Kasumi-1 (cell line): ENCODE data around the gene DUS3L.
"Not testable (repeated sequence)": the region's sequence is repeated elsewhere in the genome, so short reads cannot be mapped to it uniquely, and the experiment has no call there.

Source experiments
- DNase-seq, 2 experiments: peaks; one replicate each; lab custom pipeline; 2025; lab: John Stamatoyannopoulos, UW

The DUS3L gene

DNA sequence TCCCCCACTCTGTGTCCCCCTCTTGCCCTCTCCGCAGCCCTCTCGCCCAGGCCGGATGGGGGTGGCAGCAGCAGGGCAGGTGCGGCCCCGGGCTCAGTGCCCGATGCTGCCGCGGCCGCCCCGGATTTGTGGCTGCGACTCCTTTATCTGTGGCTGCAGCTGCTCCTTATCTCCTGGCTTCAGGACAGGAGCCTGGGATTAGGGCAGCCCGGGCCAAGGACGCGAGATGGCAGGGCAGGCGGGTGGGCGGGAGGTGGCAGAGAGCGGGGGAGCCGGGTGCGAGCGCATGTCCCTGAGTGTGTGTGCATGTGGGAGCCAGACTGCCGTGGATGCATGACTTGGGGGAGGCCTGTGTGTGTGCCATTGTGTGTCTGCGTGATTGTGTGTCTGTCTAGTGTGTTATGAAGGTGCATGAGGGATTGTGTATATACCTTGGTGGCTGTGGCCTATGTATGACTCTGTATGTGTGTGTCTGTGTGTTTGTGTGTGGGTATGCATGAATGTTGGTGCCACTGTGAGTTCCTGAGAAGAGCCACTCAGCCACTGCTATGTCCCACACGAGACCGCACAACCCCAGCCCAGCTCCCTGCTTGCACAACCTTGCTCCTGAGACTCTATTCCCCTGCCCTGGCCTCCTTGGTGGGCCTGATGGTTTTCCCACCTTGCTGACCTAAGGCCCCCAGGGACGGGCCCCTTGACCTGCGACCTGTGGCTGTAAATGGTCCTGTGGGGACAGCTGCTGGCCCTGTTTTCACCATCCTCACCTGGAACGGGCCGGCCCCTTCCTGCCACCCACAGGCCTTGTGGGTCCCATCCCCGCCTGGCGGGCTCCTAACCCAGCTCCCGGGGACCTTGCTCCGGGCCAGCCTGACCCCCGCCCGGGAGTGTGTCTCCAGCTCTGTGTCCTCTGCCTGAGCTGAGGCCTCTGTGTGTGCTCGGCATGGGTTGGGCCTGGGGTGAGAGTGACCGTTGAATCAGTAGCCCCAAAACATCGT is 8.6 kb upstream of the DUS3L start:
- no peak for DNase-seq

DNA sequence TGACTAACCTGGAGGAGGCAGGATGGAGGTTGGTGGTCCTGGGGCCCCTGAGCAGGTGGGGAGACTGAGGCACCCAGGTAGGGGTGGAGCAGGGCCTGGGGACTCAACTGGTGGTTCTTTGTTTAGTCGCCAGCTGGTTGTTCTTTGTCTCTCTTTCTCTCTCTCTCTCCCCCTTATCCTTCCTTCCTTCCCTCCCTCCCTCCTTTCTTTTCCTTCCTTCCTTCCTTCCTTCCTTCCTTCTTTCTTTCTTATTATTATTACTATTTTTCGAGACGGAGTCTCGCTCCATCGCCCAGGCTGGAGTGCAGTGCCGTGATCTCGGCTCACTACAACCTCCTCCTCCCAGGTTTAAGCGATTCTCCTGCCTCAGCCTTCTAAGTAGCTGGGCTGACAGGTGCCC is 7.3 kb upstream of the DUS3L start:
- no peak for DNase-seq

DNA sequence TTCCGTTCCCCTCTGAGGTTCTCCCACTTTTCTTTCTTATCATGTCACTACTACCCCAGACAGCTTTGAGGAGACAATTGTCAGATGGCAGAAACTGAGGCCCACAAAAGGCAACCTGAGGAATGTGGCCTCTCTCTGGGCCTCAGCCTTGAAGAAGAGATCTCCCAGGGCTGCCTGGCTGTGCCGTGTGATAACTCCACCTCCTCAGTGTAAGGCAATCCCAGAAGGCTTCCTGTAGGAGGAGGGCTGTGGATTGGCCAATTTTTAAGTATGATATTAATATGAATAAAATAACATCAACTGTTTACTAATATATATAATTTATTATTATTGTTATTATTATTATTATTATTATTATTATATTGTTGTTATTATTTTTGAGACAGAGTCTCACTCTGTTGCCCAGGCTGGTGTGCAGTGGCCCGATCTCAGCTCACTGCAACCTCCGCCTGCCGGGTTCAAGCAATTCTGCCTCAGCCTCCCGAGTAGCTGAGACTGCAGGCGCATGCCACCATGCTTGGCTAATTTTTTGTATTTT is 4.5 kb upstream of the DUS3L start:
- DNase-seq: no peak

GRCh38 chr19:5793188-5793587 is 2.2 kb upstream of the DUS3L start:
- DNase-seq: no peak

DNA sequence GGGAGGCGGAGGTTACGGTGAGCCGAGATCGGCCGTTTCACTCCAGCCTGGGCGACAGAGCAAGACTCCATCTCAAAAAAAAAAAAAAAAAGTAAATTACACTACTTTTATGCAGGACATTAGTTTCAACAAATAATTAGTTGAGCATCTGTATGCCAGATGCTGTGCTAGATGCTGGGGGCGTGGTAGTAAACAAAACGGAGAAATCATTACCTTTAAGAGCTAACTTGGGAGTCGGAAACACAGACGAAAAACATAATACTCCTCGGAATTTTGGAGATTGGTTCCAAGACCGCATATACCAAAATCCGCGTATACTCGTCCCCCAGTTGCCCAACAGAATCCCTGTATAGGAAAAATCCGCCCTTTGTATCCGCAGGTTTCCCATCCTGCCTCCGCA is 1.3 kb upstream of the DUS3L start:
- no peak for DNase-seq

DNA sequence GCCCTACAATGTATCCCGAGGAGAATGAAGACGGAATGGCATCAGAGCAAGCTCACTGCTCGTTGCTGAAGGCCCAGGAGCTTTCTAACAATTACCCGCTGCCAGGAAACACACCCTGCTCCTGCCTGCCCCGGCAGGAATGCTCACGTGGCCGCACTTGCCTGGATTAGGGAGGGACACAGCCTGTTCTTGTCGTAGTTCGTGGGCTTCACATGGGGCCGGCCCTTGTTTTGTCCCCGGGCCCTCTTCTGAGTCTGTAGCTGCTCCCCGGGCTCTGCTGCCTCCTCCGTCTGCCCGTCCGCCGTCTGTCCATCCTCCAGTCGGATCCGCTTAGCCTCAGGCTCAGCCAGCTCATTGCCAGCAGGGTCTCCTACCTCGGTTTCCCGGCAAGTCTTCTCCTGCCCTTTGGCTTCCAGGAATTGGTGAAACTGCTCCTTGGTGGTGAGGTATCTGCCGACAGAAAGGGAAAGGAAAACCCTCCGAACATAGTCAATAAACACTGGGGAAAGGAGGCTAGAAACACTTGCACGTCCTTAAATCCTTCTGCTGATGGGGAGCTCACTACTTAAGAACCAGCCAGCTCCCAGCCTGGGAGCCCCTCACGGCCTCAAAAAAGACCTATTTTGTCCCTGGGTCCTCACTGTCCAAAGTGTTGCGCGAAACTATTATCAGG is 941 bp downstream of the DUS3L start:
- DNase-seq: no peak

DNA sequence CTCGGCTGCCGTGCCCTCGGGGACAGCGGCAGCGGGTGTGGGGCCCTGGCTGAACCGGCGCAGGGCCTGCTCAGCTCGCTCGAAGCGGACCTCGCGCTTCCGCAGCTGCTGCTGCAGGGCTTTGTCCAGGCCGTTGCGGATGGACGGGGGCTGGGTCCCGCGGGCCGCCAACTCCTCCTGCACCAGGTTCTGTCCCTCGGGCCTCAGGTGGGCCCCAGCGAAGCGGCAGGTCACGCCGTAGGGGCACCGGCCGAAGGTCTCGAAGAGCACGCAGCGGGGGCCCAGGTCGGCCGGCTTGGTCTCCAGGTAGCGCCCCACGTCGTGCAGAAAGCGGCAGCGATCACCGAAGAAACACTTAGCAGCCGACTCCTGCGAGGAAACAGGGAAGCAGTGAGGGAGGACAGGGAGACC is 1.6 kb downstream of the DUS3L start:
- DNase-seq: no peak

GRCh38 chr19:5788422-5788821 is 2.5 kb downstream of the DUS3L start:
- no peak for DNase-seq

DNA sequence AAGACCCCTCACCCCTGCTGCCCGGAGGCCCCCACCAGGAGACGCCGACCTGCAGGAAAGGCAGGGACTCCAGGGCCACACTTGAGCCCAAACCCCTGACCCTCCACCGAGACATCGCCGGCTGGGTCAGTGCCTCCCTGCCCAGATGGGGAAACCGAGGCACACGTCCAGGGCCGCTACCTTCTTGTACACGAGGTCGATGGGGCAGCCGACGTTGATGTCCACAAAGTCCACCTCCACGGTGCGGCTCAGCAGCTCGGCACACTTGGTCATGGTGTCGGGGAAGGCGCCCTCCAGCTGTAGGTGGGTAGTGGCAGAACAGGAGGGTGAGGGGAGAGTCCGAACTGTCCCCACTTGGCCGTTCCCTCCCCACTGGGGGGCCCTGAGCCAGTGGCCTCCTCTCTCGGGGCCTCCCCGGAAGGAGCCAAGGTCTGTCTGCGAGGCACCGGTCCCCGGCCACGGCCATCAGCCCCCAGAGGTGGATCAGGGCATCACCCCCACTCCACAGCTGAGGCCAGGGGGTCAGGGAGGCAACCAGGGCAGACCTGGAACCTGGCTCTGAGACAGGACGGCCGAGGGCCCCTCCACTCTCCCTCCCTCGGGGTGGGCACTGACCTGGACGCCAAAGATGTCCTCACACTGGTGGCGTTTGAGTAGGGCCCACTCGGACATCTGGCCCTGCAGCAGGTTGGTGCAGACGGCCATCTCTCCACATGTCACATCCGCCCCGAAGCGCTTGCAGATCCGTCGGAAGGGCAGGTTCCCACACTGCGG is 3.4 kb downstream of the DUS3L start:
- DNase-seq: no peak

DNA sequence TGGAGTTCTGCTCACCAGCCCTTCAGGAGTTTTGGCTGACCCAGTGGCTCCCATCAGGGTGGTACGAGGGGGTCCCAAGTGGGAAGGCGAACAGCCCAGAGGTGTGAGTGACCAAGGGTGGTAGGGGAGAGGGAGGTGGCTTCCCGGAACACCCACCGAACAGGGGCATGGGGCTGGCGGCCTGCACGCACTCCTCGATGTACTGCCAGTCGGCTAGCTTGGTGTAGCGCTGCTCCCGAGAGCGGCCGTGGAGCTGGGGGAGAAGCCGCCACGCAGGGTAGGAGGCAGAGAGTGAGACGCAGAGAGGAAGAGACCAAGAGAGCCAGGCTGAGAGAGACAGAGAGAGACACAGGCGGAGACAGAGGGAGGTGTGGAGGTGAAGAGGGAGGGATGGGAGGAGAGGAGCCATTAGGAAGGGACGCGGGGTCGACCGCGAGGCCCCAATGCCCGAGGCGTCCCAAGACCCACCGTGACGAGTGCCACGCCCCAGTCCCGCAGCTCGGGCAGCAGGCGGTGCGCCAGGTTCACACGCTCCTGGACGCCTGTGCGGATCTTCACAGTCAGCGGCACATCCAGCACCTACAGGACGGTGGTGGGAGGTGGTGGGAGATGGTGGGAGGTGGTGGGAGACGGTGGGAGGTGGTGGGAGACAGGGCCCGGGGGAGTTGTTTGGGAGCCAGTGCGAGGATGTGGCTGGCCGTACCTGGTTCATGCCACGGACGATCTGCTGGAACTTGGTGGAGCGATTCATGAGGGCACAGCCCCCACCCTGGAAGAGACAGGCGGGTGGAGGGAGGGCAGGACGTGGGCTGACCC is 4.2 kb downstream of the DUS3L start:
- no peak for DNase-seq

GRCh38 chr19:5785423-5785822 is 5.5 kb downstream of the DUS3L start:
- DNase-seq: no peak

DNA sequence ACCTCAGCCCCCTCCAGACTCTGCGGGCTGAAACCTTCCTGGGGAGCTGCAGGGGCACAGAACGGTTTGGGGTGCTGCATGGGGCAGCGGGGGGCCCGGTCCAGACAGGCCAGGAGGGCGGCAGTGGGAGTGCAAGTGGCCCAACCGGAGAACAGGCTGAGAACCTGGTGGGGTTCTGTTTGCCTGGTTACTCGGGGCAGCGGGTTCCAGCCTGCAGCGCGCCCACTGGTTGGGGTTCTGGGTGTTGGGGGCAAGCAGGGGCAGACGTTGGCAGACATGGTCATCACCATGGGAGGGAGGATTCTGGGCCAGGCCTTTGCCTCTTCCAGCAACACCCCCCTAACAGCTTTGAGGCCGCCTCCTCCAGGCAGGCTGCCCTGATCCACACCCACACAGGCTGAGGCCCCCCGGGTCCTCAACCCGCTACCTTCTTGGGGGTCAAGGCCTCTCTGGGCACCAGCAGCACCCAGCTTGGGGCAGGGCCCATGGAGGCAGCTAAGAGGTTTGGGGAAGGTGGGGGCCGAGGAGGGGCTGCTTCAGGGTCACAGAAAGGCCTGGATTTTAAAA is 6.3 kb downstream of the DUS3L start, which contains the start of gene PRR22:
PRR22 (minus strand) TSS at position 166 of the 567 bp plus-strand sequence; CDS start at position 80, 86 bp downstream.
- no peak for DNase-seq

- DNase-seq: no peak
Measured at GRCh38 chr19:5782945-5783919, 7.7 kb downstream of the DUS3L start.

- DNase-seq: no peak
Measured at GRCh38 chr19:5782322-5782721, 8.6 kb downstream of the DUS3L start.

GRCh38 chr19:5780916-5781315 is 10.0 kb downstream of the DUS3L start:
- DNase-seq: not testable (repeated sequence)

DNA sequence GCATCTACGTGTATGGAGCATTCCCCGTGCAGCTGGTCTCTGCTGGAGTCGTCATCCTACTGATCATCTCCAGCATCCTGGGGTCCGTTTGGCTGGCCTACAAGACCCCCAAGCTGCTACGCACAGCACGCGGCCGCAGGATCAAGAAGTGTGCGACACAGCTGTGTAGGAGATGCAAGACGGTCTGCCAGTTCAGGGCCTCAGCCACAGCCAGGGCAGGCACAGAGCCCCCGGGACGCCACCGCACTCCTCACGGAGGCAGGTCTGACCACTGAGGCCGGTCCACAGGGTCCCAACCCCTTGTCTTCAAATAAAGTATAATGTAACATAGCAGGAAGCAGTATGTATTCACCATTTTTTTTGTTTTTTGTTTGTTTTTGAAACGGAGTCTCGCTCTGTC is 12.6 kb downstream of the DUS3L start:
- DNase-seq: no peak

DNA sequence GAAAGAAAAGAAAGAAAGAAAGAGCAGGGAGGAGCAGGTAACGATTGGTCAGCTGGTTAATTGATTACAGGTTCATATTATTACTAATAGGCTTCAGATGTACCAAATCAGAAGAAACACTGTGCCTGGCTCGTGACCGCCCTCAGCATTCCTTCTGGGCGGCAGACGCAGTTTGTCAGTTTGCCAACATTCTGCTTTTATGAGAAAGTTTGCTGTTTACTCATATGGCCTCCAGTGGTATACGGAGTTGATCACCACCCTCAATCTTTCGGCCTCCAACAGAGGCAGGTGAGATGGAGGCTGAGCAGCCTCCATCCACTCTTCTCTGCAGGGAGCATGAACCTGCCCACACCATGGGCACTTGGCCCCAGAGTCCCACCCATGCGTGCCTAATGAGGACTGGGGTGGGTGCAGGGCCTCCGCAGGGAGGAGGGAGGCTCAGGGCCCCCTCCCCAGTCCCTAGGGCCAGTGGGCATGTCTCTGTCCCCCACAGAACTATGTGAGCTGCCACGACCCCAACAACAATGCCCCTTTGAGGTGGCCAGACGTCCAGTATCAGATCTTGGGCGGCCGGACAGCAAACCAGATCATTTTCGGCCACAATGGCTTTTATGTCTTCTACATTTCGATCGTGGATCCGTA is 15.2 kb downstream of the DUS3L start:
- DNase-seq: no peak

GRCh38 chr19:5774921-5775320 is 16.0 kb downstream of the DUS3L start:
- no peak for DNase-seq

- DNase-seq: no peak
Measured at GRCh38 chr19:5773276-5773675, 17.7 kb downstream of the DUS3L start.
